HepG2 (cell line): Measurements from ENCODE around the gene SLC22A5. TPM values are rescaled to one million over a fixed set of nuclear protein-coding genes. Genes with fewer than 3 reads are reported as not detected.
A peak's percentile ranks its signal among the peaks of the same experiment; 100 is the strongest.

Experiments
- ARID5B ChIP-seq: IDR thresholded peaks from 2 replicates; pipeline ENCODE4 v1.4.0; 2020; ENCODE audit warnings: mild to moderate bottlenecking, missing genetic modification reagents
- CBX2 ChIP-seq, 2 experiments: fragments of 200-600 bp in 1 of 2; sonication (generic); formaldehyde crosslinking in 1 of 2; IDR thresholded peaks; 2 replicates each; pipeline versions ENCODE4 v1.7.0 to v1.8.1; 2018 to 2022; ENCODE audit warnings: low read depth in 2 of 2, low read length in 1 of 2, mild to moderate bottlenecking in 1 of 2, missing genetic modification reagents in 1 of 2
- DR1 ChIP-seq: sonication (generic); formaldehyde crosslinking; IDR thresholded peaks from 2 replicates; pipeline ENCODE4 v1.8.0; 2021; ENCODE audit warnings: mild to moderate bottlenecking, missing genetic modification reagents, inconsistent platforms
- DRAP1 ChIP-seq: IDR thresholded peaks from 2 replicates; pipeline ENCODE4 v1.6.1; 2016; ENCODE audit warnings: missing genetic modification reagents, missing compliant biosample characterization
- GATAD1 ChIP-seq: IDR thresholded peaks from 2 replicates; pipeline ENCODE4 v1.6.1; 2016; ENCODE audit warnings: missing genetic modification reagents, missing compliant biosample characterization
- KLF13 ChIP-seq: sonication (generic); formaldehyde crosslinking; IDR thresholded peaks from 2 replicates; pipeline ENCODE4 v1.4.0; 2020; ENCODE audit warnings: mild to moderate bottlenecking, missing genetic modification reagents
- MYPOP ChIP-seq: sonication (generic); formaldehyde crosslinking; IDR thresholded peaks from 2 replicates; pipeline ENCODE4 v1.8.1; 2023; ENCODE audit warnings: mild to moderate bottlenecking, moderate library complexity, missing genetic modification reagents
- PTBP1 ChIP-seq: fragments of 200-400 bp; formaldehyde crosslinking; IDR thresholded peaks from 2 replicates; pipeline ENCODE4 v1.6.1; 2018; ENCODE audit warnings: low read length, low read depth; ENCODE audit not compliant: poor library complexity, severe bottlenecking
- SP4 ChIP-seq: sonication (generic); formaldehyde crosslinking; IDR thresholded peaks from 2 replicates; pipeline ENCODE4 v1.8.1; 2023; ENCODE audit warnings: mild to moderate bottlenecking, missing genetic modification reagents
- STAG1 ChIP-seq: sonication (generic); formaldehyde crosslinking; IDR thresholded peaks from 2 replicates; pipeline ENCODE4 v1.4.0; 2020; ENCODE audit warnings: missing genetic modification reagents
- TSC22D2 ChIP-seq: sonication (generic); formaldehyde crosslinking; IDR thresholded peaks from 2 replicates; pipeline ENCODE4 v1.5.1; 2020; ENCODE audit warnings: missing genetic modification reagents, mild to moderate bottlenecking, borderline replicate concordance
- ZFY ChIP-seq: sonication (generic); formaldehyde crosslinking; IDR thresholded peaks from 2 replicates; pipeline ENCODE4 v1.4.0; 2020; ENCODE audit warnings: missing genetic modification reagents
- ZMYM2 ChIP-seq: sonication (generic); formaldehyde crosslinking; IDR thresholded peaks from 2 replicates; pipeline ENCODE4 v1.8.0; 2022; ENCODE audit warnings: mild to moderate bottlenecking, missing genetic modification reagents
- ZNF263 ChIP-seq: sonication (generic); formaldehyde crosslinking; IDR thresholded peaks from 2 replicates; pipeline ENCODE4 v1.4.0; 2020; ENCODE audit warnings: missing genetic modification reagents
- ZNF644 ChIP-seq: IDR thresholded peaks from 2 replicates; pipeline ENCODE4 v1.6.1; 2016; ENCODE audit warnings: low read depth
- ZNF660 ChIP-seq: sonication (generic); formaldehyde crosslinking; IDR thresholded peaks from 2 replicates; pipeline ENCODE4 v1.5.1; 2020; ENCODE audit warnings: mild to moderate bottlenecking, low read depth, missing genetic modification reagents, borderline replicate concordance
- ZNF775 ChIP-seq: sonication (generic); formaldehyde crosslinking; IDR thresholded peaks from 2 replicates; pipeline ENCODE4 v1.4.0; 2020; ENCODE audit warnings: missing genetic modification reagents, mild to moderate bottlenecking, moderate library complexity, borderline replicate concordance
- polyA plus RNA-seq, 8 experiments: library from polyadenylated mRNA; depleted of rRNA in 3 of 8; stranded (reverse) in 7 of 8; unstranded in 1 of 8; fragments of >200 nt; fragmentation: Illumina TruSeq in 4 of 8; extraction: Trizol in 4 of 8; gene quantifications; 2 replicates each; pipeline versions ENCODE4 v1.2.1 to v1.2.3, GENCODE V29; 2011 to 2016; ENCODE audit warnings: low read depth in 4 of 8, missing spikeins in 1 of 8, mixed read lengths in 1 of 8; ENCODE audit not compliant: insufficient read depth in 1 of 8
- total RNA-seq, 5 experiments: library from RNA; depleted of rRNA; stranded (reverse); fragments of >200 nt; fragmentation: Illumina TruSeq; extraction: Trizol; gene quantifications; 2 replicates each; pipeline ENCODE4 v1.2.3, GENCODE V29; 2016; ENCODE audit warnings: low read depth in 1 of 5
- TF ChIP-seq, protein P1 (sequence below): sonication (generic); formaldehyde crosslinking; IDR thresholded peaks from 2 replicates; pipeline ENCODE4 v1.5.1; 2020; ENCODE audit warnings: missing genetic modification reagents, mild to moderate bottlenecking, borderline replicate concordance
- TF ChIP-seq, protein P2 (sequence below): sonication (generic); formaldehyde crosslinking; IDR thresholded peaks from 2 replicates; pipeline ENCODE4 v1.5.0; 2020; ENCODE audit warnings: mild to moderate bottlenecking, missing genetic modification reagents

Gene SLC22A5
- total and polyA plus RNA-seq, 2 of the 13 experiments (the other 11 are each of a cell fraction or from before 2014, with no cell fraction given), result 7.1 to 15.1 TPM

GRCh38 chr5:132422720-132423437 is 53.4 kb downstream of the SLC22A5 start (continued):
- TF ChIP-seq, protein P1, sequence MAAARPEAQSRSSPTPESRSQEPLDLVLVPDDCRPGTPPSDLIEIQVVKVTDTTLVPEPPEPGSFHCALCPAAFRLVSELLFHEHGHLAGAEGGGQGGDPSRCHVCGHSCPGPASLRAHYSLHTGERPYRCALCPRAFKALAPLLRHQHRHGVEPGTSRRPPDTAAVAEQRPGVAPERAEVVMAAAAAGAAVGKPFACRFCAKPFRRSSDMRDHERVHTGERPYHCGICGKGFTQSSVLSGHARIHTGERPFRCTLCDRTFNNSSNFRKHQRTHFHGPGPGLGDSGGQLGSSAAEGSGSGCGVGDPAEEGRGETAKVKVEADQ (CRISPR knock-in tag), result no peak
- TF ChIP-seq CBX2 (IDR thresholded peaks at IDR 0.05; ENCODE audit: low read depth, low read length), result no peak
- TF ChIP-seq CBX2 (CRISPR knock-in tag; IDR thresholded peaks at IDR 0.05; ENCODE audit: low read depth), result no peak
- no peak for TF ChIP-seq ZNF263 (CRISPR knock-in tag)
- no peak for TF ChIP-seq ZNF775
- TF ChIP-seq, protein P2, sequence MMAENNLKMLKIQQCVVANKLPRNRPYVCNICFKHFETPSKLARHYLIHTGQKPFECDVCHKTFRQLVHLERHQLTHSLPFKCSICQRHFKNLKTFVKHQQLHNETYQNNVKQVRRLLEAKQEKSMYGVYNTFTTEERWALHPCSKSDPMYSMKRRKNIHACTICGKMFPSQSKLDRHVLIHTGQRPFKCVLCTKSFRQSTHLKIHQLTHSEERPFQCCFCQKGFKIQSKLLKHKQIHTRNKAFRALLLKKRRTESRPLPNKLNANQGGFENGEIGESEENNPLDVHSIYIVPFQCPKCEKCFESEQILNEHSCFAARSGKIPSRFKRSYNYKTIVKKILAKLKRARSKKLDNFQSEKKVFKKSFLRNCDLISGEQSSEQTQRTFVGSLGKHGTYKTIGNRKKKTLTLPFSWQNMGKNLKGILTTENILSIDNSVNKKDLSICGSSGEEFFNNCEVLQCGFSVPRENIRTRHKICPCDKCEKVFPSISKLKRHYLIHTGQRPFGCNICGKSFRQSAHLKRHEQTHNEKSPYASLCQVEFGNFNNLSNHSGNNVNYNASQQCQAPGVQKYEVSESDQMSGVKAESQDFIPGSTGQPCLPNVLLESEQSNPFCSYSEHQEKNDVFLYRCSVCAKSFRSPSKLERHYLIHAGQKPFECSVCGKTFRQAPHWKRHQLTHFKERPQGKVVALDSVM, result no peak
- TF ChIP-seq ZFY (CRISPR knock-in tag), result no peak
- TF ChIP-seq ZNF644 (CRISPR knock-in tag), result peak; percentile 59; the same call in 1 of the 2 replicates
- no peak for TF ChIP-seq ZNF660
- no peak for TF ChIP-seq MYPOP
- TF ChIP-seq ARID5B (CRISPR knock-in tag), result peak; percentile 85
- no peak for TF ChIP-seq KLF13
- no peak for TF ChIP-seq TSC22D2 (CRISPR knock-in tag)
- no peak for TF ChIP-seq DR1
- no peak for TF ChIP-seq SP4 (CRISPR knock-in tag)
- no peak for TF ChIP-seq PTBP1
- peak; percentile 36; the same call in 1 of the 2 replicates for TF ChIP-seq GATAD1 (CRISPR knock-in tag)
- peak; percentile 63 for TF ChIP-seq DRAP1
- TF ChIP-seq STAG1 (CRISPR knock-in tag), result no peak
- TF ChIP-seq ZMYM2 (CRISPR knock-in tag), result no peak
